Cardiac muscle cell (in vitro differentiated cells and primary cell): ENCODE measurements around the gene SH3PXD2A. TPM values are rescaled to one million over a fixed set of nuclear protein-coding genes. Genes with fewer than 3 reads are reported as not detected.
A peak's percentile ranks its signal among the peaks of the same experiment; 100 is the strongest.

Experiments used
- DNase-seq, 2 donors: peaks; one replicate each; pipeline versions ENCODE4 v3.0.0 to v3.0.0-alpha.2; 2010 to 2017; ENCODE audit warnings: low read depth in 1 of 2, low spot score in 1 of 2
- H3K27ac ChIP-seq: fragments of 200-600 bp; sonication (generic); 2 replicates; pipeline ENCODE4 v1.5.1; 2016
- H3K27me3 ChIP-seq: fragments of 200-600 bp; sonication (generic); 2 replicates; pipeline ENCODE4 v1.6.0; 2016; ENCODE audit warnings: control low read depth
- H3K36me3 ChIP-seq: fragments of 200-600 bp; sonication (generic); 2 replicates; pipeline ENCODE4 v1.5.1; 2016; ENCODE audit warnings: control low read depth
- H3K4me1 ChIP-seq: fragments of 200-600 bp; sonication (generic); 2 replicates; pipeline ENCODE4 v1.8.1; 2017; ENCODE audit warnings: low read depth, mild to moderate bottlenecking, mixed run types
- H3K4me3 ChIP-seq: fragments of 200-600 bp; sonication (generic); 2 replicates; pipeline ENCODE4 v1.5.1; 2016; ENCODE audit warnings: mild to moderate bottlenecking
- H3K9me3 ChIP-seq: fragments of 200-600 bp; sonication (generic); 2 replicates; pipeline ENCODE4 v1.5.1; 2017; ENCODE audit warnings: low read depth, mild to moderate bottlenecking, control low read depth
- CTCF ChIP-seq: IDR thresholded peaks from 2 replicates; pipeline ENCODE4 v1.5.1; 2012; ENCODE audit warnings: low read depth, mild to moderate bottlenecking, low read length
- polyA plus RNA-seq: library from polyadenylated mRNA; unstranded; fragments of >200 nt; fragmentation: Nextera tagmentation; extraction: Ambion mirVana; gene quantifications from 2 replicates; pipeline ENCODE4 v1.2.1, GENCODE V29; 2016
- total RNA-seq: library from RNA; depleted of rRNA; stranded (reverse); fragments of >200 nt; gene quantifications from 2 replicates; pipeline ENCODE4 v1.2.3, GENCODE V29; 2016

Gene SH3PXD2A
- total and polyA plus RNA-seq, 2 experiments from 2014 or later, result 32.2 to 75.9 TPM

GRCh38 chr10:103824281-103824680 lies 31.1 kb downstream of the SH3PXD2A start:
- H3K4me1 ChIP-seq, result peaks cover 48% of the 10 kb centered on the region
- H3K27me3 ChIP-seq, result no peaks in the 10 kb centered on the region
- TF ChIP-seq CTCF, result no peak
- no peaks in the 10 kb centered on the region for H3K9me3 ChIP-seq
- no peak for DNase-seq
- no peak overlapping the region for H3K4me3 ChIP-seq
- no peak overlapping the region for H3K27ac ChIP-seq
- no peaks in the 10 kb centered on the region for H3K36me3 ChIP-seq

GRCh38 chr10:103823706-103824272 lies 31.6 kb downstream of the SH3PXD2A start:
- H3K36me3 ChIP-seq, result no peaks in the 10 kb centered on the region
- H3K9me3 ChIP-seq, result no peaks in the 10 kb centered on the region
- no peaks in the 10 kb centered on the region for H3K27me3 ChIP-seq
- no peak for DNase-seq
- H3K4me1 ChIP-seq, result peaks cover 53% of the 10 kb centered on the region
- no peak overlapping the region for H3K4me3 ChIP-seq
- TF ChIP-seq CTCF, result no peak
- H3K27ac ChIP-seq, result no peak overlapping the region

- Histone ChIP-seq H3K27me3 (no peaks in the 10 kb centered on the region), H3K4me1 (peaks cover 60% of the 10 kb centered on the region), H3K4me3 (no peak overlapping the region), H3K36me3 (no peaks in the 10 kb centered on the region), H3K27ac (peak overlapping the region; percentile 35), H3K9me3 (no peaks in the 10 kb centered on the region)
- DNase-seq, result no peak
- no peak for TF ChIP-seq CTCF
Observed at GRCh38 chr10:103822800-103823199, 32.6 kb downstream of the SH3PXD2A start.

GRCh38 chr10:103822107-103822716 lies 33.2 kb downstream of the SH3PXD2A start:
- Histone ChIP-seq H3K36me3 (no peaks in the 10 kb centered on the region), H3K27ac (peak overlapping the region; percentile 35), H3K27me3 (no peaks in the 10 kb centered on the region), H3K9me3 (no peaks in the 10 kb centered on the region), H3K4me1 (peaks cover 64% of the 10 kb centered on the region), H3K4me3 (no peak overlapping the region)
- no peak for TF ChIP-seq CTCF
- DNase-seq, result no peak

DNA sequence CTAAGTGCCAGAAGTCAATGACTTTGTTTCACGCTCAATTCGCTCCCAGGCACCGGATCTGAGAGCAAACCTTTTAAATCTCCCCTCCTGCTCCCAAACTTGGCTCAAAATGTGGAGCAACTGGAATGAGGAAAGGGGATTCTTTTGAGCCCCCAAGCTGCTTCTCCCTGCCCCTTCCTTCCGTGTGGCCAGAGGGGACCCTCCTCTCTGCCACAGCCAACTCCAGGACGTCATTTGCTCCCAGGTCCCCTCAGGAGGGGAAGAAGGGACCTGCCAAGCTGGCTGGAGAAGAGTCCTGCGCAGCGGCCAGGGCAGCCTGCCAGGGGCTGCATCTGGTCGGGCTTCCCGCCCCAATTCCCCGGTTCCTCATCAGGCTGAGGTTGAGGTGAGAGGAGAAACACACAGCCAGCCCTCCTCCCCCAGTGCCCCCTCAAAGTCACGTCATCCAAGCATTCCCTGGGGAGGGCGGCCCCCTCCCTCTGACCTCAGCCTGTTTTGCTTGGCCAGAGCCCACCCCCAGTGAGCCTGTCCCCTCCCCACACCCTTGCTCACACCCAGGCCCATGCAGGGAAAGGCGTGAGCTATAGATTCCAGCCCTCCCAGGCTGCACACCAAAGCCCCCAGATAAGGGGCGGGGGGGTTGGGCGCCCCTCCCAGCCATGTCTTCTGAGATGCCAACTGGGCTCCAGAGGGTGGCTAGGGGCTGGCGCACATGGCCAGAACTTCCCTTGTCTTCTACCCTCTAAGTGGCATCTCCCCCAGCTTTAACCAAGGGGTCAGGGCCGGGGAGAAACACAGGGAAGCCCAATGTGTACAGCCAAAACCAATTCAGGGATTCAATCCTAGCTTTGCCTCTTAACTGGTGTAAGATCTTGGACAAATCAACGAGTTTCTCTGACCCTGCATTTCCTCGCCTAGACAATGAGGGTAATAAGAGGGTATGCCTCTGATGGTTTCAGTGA lies 35.0 kb downstream of the SH3PXD2A start:
- TF ChIP-seq CTCF, result no peak
- Histone ChIP-seq H3K4me3 (no peak overlapping the region), H3K4me1 (peaks cover 64% of the 10 kb centered on the region), H3K36me3 (no peaks in the 10 kb centered on the region), H3K27me3 (no peaks in the 10 kb centered on the region), H3K9me3 (no peaks in the 10 kb centered on the region), H3K27ac (peak overlapping the region; percentile 82)
- DNase-seq, result peak in 1 of 2 donors; percentile 65
